Forelimb muscle (tissue), 1 donor: ENCODE results near the gene EEF2K. TPM values are rescaled to one million over a fixed set of nuclear protein-coding genes. Genes with fewer than 3 reads are reported as not detected.
A peak's percentile ranks its signal among the peaks of the same experiment; 100 is the strongest.
"Not testable (repeated sequence)": the region's sequence is repeated elsewhere in the genome, so short reads cannot be mapped to it uniquely, and the experiment has no call there.

Source experiments
- DNase-seq: peaks from one replicate; pipeline ENCODE4 v3.0.0-alpha.2; 2013; ENCODE audit warnings: low read depth
- polyA plus RNA-seq: library from polyadenylated mRNA; unstranded; fragments of 120-200 nt; gene quantifications from one replicate; pipeline ENCODE4 v1.2.1, GENCODE V29; 2013; ENCODE audit not compliant: insufficient read length

The EEF2K gene
- 54.0 TPM for polyA plus RNA-seq

GRCh38 chr16:22206013-22206841, at the start of gene EEF2K:
TSS of gene EEF2K (plus strand) at chr16:22206278. CDS start at chr16:22225730, 19,452 bp downstream.
- peak; percentile 65 for DNase-seq

- no peak for DNase-seq
These were observed 44.7 kb upstream of the EEF2K start for GRCh38 chr16:22161401-22161800.

- DNase-seq: no peak
These were observed 44.0 kb upstream of the EEF2K start, which contains the start of gene SDR42E2 for GRCh38 chr16:22161999-22162655. TSS of gene SDR42E2 (plus strand) at chr16:22162506. CDS start at chr16:22165583, 3,077 bp downstream.

GRCh38 chr16:22162656-22163009, 43.4 kb upstream of the EEF2K start:
- no peak for DNase-seq

- no peak for DNase-seq
These were observed 42.3 kb upstream of the EEF2K start for GRCh38 chr16:22163806-22164205.

GRCh38 chr16:22164482-22164881, 41.6 kb upstream of the EEF2K start:
- DNase-seq: no peak

GRCh38 chr16:22165508-22166285, 40.4 kb upstream of the EEF2K start:
- DNase-seq: no peak

GRCh38 chr16:22171953-22172352, 34.1 kb upstream of the EEF2K start:
- DNase-seq: no peak

- DNase-seq: not testable (repeated sequence)
These were observed 33.4 kb upstream of the EEF2K start for GRCh38 chr16:22172642-22173041.

GRCh38 chr16:22174642-22175041, 31.4 kb upstream of the EEF2K start:
- no peak for DNase-seq

GRCh38 chr16:22177968-22178930, 27.8 kb upstream of the EEF2K start:
- no peak for DNase-seq

- no peak for DNase-seq
These were observed 24.7 kb upstream of the EEF2K start for GRCh38 chr16:22181426-22181825.

GRCh38 chr16:22181843-22182242, 24.2 kb upstream of the EEF2K start:
- DNase-seq: no peak

GRCh38 chr16:22183335-22183734, 22.7 kb upstream of the EEF2K start:
- DNase-seq: no peak

- no peak for DNase-seq
These were observed 22.0 kb upstream of the EEF2K start for GRCh38 chr16:22183901-22184614.

- DNase-seq: no peak
These were observed 21.5 kb upstream of the EEF2K start for GRCh38 chr16:22184615-22184968.

- no peak for DNase-seq
These were observed 19.6 kb upstream of the EEF2K start for GRCh38 chr16:22186517-22186916.

GRCh38 chr16:22188267-22188594, 17.8 kb upstream of the EEF2K start:
- no peak for DNase-seq

GRCh38 chr16:22188595-22189442, 17.3 kb upstream of the EEF2K start:
- no peak for DNase-seq
